ENCODE measurements around the gene XRN2. TPM values are rescaled to one million over a fixed set of nuclear protein-coding genes. Genes with fewer than 3 reads are reported as not detected.
"Not testable (repeated sequence)": the region's sequence is repeated elsewhere in the genome, so short reads cannot be mapped to it uniquely, and the experiment has no call there.

The XRN2 gene
- polyA plus RNA-seq, 3 donors, result 104 to 114 (median 112) TPM

DNA sequence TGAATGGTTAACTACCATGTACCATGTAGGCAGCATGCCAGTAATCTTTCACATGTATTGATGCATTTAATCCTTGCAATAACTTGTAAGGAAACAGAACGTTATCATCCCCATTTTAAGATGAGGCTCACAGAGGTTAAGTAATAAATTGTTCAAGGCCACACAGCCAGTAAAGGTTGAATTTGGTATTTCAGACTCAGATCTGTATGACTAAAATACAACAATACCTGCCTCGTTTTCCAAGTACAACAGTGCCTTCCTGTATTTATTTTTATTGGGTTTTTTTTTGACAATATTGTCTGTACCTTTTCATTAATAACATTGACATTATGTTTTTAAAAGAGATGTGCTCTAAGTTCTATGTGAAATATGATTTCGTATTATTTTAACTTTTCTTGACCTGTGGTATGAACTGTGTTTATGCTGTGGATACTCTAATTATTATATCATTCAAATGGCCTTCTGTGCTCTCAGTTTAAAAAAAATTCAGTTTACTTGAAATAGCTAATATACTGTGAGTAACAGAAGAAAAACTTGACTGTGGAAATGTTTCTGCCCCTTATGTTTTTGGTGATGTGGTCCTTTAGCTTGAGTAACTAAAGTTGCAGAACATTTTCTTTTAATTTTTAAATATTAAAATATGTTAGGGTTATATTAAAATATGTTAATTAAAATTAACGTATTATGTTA is 39.7 kb downstream of the XRN2 start:
- no peak for DNase-seq (ENCODE audit: low read depth in 3 of 3, low spot score in 2 of 3)

DNA sequence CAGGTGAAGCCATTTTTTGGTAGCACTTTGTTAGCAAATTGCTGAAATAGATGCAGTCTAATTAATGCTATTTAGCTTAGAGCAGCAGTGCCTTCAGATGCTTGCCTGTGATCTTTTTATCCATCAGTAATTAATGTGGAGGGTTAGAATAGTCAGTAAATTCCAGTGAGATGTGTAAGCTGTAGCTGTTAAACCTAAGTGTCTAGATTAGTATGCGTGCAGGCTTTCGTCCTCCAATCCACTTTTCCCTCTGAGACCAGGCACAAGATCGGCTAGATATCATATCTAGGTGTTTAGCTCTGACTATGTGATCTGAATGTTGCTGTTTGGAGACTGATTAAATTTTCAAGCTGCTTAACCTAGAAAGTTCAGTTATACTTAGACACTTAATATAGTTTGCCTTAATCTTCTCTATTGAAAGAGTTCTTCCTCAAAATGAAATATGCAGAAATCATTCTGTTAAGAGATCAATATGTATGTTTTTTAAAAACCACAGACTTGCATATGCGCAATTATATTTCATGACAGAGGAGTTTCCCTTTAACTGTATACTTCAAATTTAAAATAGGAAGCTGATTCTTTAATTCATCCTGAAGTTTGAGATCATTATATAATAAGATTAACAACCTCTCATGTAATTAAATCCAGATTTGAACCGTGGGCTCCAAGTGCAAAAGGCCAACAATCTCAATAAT is 41.2 kb downstream of the XRN2 start:
- no peak for DNase-seq (ENCODE audit: low read depth in 3 of 3, low spot score in 2 of 3)

DNA sequence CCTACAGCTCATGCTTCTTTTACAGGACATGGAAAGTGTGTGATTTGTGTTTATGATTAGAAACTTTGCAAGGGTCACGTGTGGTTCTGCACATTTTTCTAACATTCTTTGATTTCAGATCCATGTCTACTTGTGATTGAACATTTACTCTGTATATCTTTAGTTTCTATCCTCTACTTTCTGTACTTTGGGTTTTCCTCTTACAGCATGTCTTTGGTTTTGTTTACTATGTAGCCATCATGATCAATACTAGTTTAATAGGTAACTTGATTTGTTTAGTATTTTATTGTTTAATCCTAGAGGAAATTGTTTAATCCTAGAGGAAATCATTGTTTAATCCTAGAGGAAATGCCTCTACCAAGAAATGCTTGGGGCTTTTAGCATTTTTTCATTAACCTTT is 41.8 kb downstream of the XRN2 start:
- DNase-seq (ENCODE audit: low read depth in 3 of 3, low spot score in 2 of 3), result no peak

DNA sequence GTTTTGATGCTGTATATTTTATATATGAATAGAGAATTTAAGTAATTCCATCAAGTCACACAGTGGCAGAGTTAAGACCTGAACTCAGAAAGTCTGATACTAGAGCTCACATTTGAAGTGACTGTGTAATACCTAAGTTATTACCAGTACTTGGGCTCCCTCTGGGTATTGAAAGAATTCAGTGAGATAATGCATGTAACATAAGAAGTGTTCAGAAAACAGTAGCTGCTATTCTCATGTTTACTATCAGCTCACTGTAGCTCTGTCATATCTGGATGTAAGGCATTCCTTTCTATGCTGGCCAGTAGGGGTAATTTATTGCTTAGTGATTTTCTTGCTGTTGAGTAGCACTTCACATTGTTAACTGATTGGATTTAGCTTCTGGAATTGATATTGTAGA is 49.6 kb downstream of the XRN2 start:
- DNase-seq (ENCODE audit: low read depth in 3 of 3, low spot score in 2 of 3), result no peak

DNA sequence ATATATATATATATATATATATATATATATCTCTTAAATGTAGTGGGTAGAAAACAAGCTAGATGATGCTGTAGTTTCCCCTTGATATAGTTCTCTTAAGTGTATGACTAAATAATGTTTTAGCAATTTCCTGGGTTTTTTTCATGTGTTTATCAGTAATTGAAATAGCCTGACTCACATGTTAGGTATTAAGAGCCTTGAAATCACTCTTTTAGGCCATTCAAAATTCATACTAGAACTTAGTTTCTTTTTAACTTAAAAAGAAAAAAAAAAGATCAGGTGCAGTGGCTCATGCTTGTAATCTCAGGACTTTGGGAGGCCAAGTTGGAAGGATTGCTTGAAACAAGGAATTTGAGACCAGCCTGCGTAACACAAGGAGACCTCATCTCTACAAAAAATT is 50.1 kb downstream of the XRN2 start:
- no peak for DNase-seq (ENCODE audit: low read depth in 3 of 3, low spot score in 2 of 3)

DNA sequence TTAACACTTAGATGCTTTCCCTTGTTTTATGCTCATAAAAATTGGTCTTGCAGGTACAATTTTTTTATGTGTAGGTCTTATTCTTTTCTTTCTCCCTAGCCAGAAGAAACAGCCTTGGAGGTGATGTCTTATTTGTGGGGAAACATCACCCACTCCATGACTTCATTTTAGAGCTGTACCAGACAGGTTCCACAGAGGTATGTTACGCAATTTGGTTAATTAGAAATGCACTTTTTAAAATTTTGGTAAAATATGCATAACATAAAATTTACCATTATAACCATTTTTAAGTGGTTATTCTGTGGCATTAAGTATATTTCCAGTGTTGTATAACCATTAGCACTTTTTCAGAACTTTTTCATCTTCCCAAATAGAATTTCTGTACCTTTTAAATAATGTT is 52.9 kb downstream of the XRN2 start:
- no peak for DNase-seq (ENCODE audit: low read depth in 3 of 3, low spot score in 2 of 3)

DNA sequence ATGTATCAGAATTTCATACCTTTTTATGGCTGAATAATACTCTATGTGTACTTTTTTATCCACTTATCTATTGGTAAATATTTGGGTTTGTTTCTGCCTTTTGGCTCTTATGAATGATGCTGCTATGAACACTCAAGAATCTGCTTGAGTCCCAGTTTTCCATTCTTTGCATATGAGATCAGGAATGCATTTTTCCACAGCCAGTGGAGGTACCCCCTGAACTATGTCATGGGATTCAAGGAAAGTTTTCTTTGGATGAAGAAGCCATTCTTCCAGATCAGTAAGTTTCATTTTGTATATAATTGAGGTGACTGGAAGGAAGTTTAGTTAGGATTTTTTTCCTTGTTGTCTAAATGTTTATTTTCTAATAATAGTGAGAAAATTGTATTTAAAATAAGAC is 53.3 kb downstream of the XRN2 start:
- DNase-seq (ENCODE audit: low read depth in 3 of 3, low spot score in 2 of 3), result no peak

DNA sequence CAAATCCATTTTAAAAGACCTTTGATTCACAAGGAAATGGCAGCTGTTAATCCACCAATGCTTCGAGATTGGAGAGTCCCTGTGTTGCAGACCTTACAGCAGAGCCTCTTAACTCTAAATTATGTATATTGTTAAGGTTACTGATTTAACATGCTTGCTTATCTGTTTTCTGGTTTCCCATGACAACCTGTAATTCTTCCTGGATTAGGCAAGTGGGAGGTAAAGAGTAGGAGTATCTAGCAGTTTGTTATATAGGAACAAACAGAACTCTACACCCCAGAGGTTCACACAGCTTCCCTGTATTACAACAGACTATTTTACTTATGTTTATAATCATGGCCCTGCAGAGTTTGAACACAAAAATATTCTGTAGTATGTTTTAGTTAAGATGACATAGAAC is 54.7 kb downstream of the XRN2 start:
- no peak for DNase-seq (ENCODE audit: low read depth in 3 of 3, low spot score in 2 of 3)

DNA sequence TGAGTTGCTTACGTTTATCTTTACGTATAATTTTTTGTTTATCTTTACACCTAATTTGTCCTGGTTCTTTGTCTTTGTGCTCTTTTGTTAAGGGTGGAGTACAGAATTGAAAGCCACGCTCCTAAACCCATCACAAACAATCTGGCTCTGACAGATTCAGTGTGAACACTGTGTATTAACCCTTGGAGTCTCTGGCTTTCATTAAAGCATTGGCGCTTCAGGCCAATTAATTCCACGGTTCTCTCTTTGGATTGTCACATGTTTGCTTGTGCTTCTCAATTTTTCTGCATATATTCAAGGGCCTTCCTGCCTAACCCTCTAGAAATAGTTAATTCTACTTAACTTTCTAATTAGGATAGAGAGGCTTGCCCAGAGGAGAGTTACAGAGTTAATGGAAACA is 55.6 kb downstream of the XRN2 start:
- no peak for DNase-seq (ENCODE audit: low read depth in 3 of 3, low spot score in 2 of 3)

DNA sequence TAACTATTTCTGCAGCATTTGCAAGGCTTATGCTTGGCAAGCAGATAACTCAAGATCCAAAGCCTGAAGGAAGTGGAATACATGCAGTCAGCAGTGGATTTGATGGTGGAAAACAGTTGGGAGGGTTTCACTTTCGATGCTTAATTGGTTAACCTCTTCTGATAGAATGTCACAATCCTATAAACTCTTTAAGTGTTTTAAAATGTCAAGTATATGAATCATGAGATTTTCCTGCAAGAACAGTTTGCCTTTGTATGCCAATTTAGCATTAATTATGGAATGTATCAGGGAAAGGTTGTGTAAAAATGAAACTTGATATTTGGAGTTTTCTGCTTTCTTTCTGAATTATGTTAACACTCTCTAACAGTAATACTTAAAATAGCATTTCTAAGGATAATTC is 57.6 kb downstream of the XRN2 start:
- DNase-seq (ENCODE audit: low read depth in 3 of 3, low spot score in 2 of 3), result no peak

DNA sequence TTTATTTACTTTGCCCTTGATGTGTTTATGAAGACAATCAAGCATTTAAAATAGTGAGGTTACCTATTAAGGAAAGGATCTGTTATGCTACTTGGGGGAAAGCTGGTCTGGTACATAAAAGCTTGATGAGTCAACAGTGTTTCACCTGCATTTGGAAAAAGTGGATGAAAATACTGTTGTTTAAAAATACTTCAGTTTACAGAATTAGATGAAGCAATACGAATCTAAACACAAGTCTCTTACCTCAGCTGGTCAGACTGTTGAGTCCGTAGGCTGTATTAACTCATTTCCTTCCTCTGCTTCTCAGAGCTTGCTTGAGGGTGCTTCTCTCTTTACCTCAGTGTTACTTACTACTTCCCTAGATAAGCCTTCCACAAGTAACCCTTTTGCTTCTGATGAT is 58.1 kb downstream of the XRN2 start:
- DNase-seq (ENCODE audit: low read depth in 3 of 3, low spot score in 2 of 3), result no peak

DNA sequence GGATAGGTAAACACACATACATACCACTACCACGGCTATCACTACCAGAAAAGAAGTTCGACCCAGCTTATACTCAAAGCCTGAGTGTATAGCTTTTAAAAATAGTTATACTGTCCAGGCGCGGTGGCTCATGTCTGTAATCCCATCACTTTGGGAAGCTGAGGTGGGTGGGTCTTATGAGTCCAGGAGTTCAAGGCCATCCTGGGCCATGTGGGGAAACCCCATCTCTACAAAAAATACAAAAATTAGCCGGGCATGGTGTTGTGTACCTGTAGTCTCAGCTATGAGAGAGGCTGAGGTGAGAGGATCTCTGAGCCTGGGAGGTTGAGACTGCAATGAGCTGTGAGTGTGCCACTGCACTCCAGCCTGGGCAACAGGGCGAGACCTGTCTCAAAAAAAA is 61.3 kb downstream of the XRN2 start:
- no peak for DNase-seq (ENCODE audit: low read depth in 3 of 3, low spot score in 2 of 3)

DNA sequence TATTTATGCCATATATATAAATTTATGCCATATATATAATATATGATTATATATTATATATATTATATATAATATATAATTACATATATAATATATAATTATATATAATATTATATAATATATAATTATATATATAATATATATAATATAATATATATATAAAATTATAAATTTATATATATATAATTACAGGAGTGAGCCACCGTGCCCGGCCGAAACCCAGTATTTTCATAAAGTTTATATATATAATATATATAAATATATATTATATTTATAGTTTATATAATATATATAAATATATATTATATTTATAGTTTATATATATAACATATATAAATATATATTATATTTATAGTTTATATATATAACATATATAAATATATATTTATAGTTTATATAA is 62.6 kb downstream of the XRN2 start:
- DNase-seq (ENCODE audit: low read depth in 3 of 3, low spot score in 2 of 3), result no peak

DNA sequence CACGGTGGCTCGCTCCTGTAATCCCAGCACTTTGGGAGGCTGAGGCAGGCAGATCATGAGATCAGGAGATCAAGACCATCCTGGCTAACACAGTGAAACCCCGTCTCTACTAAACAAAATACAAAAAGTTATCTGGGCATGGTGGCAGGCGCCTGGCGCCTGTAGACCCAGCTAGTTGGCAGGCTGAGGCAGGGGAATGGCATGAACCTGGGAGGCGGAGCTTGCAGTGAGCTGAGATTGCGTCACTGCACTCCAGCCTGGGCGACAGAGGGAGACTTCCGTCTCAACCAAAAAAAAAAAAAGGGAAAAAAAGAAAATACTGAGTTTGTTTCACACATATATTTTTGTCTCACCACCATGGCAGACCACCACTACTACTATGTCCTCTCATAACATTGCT is 63.1 kb downstream of the XRN2 start:
- not testable (repeated sequence) for DNase-seq (ENCODE audit: low read depth in 3 of 3, low spot score in 2 of 3)

DNA sequence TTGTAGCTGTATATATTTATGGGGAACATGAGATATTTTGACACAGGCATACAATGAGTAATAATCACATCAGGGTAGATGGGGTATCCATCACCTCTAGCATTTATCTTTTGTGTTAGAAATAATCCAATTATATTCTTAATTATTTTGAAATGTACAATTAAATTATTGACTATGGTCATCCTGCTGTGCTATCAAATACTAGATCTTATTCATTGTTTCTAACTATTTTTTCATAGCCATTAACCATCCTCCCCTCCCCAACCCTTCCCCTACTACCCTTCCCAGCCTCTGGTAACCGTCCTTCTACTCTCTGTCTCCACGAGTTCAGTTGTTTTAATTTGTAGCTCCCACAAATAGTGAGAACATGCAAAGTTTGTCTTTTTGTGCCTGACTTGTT is 65.7 kb downstream of the XRN2 start:
- no peak for DNase-seq (ENCODE audit: low read depth in 3 of 3, low spot score in 2 of 3)

DNA sequence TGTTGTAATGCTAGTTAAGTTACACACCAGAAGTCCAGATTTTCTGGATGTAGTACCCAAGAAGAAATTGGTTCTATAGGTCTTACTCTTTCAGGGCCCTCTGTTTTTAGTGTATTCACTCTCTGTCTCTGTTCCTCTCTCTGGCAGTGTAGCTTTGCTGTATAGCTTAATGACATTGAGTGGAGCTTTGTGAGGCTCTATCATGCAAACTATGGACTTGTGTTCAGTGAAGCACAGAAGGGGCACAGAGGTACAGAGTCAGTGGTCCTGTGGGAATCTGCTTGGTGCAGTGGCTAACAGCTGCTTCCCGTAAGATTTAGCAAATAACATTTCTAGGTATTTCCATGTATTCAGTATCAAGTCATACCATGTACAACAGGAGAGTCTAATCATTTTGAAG is 68.1 kb downstream of the XRN2 start:
- no peak for DNase-seq (ENCODE audit: low read depth in 3 of 3, low spot score in 2 of 3)

DNA sequence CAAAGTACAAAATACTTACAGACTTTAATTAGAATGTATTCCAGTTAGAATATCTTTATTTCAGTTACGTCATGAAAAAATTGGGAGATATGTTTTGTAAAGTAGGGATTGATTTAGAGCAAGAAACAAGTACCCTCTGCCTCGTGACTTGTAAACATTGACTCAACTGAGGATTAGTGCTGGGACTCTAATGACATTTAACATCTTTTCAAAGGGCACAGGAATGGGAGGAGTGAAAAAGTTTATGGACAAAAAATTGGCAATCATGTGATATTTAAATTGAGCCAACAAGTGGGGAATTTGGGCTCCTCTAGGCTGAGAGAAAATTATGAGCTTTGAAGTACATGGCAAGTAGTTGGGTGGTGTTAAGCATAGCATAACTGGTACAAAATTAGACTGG is 68.9 kb downstream of the XRN2 start:
- no peak for DNase-seq (ENCODE audit: low read depth in 3 of 3, low spot score in 2 of 3)

DNA sequence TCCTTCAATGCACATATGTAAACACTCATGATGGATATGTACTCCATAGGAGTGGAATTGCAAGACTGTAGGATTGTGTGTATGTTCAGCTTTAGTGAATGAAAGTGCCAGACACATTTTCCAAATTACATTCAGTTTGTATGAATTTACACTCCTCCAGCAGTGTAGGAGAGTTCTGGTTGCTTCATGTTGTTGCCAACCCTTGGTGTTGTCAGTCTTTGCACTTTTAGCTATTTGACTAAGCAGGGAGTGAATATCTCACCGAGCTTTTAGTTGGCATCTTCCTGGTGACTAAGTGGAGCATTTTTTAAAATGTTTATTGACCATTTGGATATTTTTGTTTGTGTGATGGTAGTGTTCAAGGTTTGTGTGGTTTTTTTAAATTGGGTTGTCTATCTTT is 70.3 kb downstream of the XRN2 start:
- no peak for DNase-seq (ENCODE audit: low read depth in 3 of 3, low spot score in 2 of 3)

DNA sequence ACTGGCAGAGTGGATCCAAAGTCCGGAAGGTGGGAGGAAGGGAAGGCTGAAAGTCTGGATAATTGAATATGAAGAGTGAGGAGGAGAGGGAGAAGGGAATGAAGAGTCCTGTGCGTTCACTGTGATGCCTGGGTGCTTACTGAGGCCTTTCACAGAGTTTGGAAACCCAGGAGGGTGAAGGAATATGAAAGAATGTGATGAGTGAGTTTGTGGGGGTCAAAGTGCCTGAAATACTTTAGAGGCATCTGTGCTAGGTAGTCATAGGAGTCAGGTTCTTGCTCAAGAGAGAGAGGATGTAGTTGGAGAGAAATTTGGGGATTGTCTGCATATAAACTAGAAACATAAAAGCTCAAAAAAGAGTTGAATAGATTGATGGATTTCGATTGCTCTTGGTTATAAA is 73.5 kb downstream of the XRN2 start:
- DNase-seq (ENCODE audit: low read depth in 3 of 3, low spot score in 2 of 3), result no peak

DNA sequence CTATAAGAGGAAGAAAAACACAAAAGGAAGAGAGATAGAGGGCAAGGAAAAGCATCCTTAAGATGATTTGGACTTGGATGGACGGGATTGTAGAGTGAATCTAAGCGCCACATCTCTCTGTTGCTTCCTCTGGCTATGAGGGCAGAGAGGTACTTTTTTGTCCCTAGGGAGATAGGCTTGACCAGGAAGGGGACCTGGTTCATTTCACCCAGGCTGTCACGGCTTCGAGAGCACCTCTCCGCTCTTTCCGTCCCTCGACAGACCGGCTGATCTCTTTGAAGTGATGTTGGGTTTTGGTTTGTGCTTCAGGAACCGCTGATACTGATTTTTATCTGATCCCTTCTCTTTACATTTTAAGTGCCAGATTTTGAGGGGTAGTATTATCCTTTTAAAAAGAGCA is 74.6 kb downstream of the XRN2 start:
- no peak for DNase-seq (ENCODE audit: low read depth in 3 of 3, low spot score in 2 of 3)

DNA sequence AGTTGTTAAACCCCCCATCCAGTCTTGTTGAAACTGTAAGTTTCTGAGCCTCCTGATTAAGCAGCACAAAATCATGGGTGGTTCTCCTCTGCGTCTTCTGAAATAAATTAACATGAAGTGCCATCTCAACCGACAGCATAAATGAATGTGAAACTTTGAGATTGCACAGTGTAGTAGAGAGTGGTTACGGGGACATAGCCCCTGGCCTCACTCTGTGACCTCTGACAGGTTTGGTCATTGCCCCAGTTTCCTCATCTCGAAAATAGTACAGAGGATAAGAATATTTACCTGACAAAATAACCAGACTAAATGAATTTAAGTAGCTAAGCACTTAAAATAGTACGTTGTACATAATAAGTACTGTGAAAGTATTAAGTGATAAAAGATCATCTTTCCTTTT is 75.1 kb downstream of the XRN2 start:
- DNase-seq (ENCODE audit: low read depth in 3 of 3, low spot score in 2 of 3), result no peak

DNA sequence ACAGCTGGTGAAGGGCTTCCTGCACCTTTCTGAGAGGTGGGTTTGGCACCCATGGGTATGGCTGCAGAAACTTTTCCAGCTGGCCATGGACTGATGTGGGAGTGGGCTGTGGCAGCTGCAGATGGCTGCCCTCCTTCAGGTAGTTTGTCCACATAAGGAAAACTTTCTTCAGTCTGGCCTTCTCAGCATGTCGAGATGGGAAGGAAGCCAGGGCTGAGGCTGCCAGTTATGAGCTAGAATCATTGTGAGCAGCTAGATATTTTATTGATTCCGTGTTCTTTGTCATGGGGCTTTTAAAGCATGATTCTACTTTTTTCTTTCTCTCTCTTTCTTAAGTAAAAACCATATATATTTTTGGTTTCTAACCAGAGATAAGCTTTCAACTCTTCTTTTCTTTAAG is 77.6 kb downstream of the XRN2 start:
- DNase-seq (ENCODE audit: low read depth in 3 of 3, low spot score in 2 of 3), result no peak

DNA sequence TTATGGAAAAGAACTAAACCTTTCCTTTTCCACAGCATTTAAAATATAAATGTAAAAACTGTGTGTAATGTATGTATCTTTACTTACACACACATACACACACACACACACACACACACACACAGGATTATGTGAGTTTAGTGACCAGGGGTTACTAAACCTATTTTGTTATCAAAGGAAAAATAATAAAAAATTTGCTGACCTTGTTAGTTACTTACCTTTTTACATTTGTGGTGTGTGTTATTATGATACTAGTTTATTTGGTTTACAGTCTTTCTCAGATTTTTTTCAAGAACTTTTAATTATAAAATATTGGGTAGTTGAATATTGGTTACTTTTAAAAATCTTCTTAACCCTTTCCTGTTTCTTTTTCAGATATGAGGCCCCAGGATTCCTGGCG is 78.5 kb downstream of the XRN2 start:
- no peak for DNase-seq (ENCODE audit: low read depth in 3 of 3, low spot score in 2 of 3)
